Activated CD8-positive, alpha-beta memory T cell treated with anti-CD3 and anti-CD28 coated beads for 4 hours (primary cell): ENCODE results near the gene HSPB9.

Experiments used
- DNase-seq, 2 donors: peaks; one replicate each; pipeline ENCODE4 v3.0.0-alpha.2; 2020; ENCODE audit warnings: low read depth in 2 of 2

HSPB9 gene

DNA sequence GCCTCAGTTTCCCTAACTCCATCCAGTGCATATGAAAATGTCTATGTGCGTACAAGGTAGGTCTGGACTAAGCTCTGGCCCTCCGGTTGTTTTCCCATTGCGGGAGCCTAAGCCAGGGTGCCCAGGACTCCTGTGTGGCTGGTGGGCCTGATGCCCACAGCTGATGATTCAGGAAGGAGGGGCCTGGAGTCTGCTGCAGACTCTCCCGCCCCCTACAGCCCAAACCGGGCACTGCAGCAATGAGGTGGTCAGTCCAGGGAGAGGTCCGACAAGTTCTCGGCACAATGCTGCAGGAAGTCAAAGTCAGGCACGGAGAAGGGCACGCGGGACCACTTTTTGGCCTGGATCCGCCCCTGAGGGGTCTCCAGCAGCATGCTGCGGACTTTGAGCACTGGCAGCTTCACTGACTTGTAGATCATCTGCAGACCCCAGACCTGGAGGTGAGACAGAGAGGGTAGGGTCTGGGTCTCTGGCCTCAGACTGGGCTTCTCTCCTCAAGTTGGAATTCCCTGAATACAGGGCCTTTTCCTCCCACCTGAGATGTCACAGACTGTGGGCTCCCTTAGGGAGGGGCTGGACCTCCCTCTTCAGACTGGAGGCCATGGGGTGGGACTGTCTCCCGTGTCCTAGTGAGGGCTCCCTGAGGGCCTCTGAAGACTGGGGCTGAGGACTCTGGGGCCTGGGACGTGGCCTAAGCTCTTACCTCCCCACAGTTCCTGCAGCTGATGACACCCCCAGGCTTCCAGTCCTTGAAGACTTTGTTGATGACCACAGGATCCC, 20.9 kb upstream of the HSPB9 start:
- peak in 1 of 2 donors; percentile 40 for DNase-seq

DNA sequence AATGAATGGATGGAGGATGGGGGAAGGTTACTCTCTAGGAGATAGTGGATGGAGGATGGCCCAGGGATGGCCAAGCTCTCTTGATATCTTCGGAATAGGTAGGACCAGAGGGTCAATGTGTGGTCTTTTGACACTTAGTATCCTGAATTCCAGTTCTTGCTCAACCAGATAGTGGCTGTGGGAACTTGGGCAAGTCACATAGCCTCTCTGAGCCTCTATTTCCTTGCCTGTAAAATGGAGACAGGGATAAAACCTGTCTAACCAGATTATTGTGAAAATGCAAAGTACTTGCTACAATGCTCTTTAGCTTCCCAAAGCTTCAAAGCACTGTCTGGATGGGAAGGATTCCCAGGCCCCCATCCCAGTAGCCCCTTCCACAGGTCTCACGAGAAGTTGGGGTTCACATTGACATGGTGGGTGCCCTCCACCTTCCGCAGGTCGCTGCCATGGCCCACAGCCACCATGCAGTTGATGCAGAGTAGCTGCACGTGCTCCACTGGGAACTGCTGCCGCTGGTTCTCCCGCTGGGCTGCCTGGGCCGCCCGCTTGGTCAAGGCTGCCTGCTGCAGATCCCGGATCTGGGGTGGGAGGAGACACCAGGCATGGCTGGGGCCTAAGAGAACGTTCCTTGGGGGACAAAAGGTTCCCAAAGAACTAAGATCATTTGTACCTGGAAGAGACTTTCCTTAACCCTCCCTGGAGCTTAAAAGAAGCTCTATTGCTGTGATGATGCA, 19.2 kb upstream of the HSPB9 start:
- DNase-seq, result no peak

DNA sequence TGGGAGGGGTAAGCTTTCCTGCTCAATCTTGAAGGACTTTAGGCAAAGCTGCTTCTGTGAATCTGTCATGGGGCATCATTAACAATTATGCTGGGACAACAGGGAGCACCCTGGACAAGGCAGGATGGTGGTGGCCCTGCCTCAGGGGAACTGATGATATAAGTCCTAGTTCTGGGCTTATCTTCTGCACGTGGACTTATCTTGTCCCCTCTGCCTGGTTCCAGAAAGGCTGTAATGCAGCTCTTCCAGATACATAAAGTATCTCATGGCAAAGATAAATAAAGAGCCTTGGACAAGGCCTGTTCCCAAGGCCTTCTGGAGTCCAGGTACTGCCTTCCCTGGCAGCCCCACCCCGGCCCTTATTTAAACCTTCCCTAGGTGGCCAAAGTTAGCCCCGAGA, 18.3 kb upstream of the HSPB9 start:
- no peak for DNase-seq

DNA sequence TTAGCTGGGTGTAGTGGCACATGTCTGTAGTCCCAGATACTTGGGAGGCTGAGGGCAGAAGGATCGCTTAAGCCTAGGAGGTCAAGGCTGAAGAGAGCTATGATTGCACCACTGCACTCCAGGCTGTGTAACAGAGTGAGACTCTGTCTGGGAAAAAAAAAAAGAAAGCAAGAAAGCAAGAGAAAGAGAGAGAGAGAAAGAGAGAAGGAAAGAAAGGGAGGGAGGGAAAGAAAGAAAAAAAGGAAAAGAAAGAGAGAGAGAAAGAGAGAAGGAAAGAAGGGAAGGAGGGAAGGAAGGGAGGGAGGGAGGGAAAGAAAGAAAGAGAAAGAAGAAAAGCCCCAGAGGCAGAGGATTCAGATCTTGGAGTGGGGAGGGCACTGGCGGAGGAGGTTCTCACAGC, 16.6 kb upstream of the HSPB9 start:
- DNase-seq, result no peak

DNA sequence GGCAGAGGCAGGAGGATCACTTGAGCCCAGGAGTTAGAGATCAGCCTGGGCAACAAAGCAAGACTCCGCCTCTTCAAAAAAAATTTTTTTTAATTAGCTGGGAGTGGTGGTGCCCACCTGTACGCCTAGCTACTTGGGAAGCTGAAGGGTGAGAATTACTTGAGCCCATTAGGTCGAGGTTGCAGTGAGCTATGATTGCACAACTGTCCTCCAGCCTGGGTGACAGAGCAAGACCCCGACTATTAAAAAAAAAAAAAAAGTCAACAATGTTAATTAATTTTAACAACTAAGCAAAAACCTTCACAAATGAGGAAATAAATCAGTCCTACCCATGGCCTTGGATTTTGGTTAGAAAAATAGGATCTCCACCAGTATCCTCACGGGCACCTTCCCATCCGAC, 15.5 kb upstream of the HSPB9 start:
- DNase-seq, result no peak

DNA sequence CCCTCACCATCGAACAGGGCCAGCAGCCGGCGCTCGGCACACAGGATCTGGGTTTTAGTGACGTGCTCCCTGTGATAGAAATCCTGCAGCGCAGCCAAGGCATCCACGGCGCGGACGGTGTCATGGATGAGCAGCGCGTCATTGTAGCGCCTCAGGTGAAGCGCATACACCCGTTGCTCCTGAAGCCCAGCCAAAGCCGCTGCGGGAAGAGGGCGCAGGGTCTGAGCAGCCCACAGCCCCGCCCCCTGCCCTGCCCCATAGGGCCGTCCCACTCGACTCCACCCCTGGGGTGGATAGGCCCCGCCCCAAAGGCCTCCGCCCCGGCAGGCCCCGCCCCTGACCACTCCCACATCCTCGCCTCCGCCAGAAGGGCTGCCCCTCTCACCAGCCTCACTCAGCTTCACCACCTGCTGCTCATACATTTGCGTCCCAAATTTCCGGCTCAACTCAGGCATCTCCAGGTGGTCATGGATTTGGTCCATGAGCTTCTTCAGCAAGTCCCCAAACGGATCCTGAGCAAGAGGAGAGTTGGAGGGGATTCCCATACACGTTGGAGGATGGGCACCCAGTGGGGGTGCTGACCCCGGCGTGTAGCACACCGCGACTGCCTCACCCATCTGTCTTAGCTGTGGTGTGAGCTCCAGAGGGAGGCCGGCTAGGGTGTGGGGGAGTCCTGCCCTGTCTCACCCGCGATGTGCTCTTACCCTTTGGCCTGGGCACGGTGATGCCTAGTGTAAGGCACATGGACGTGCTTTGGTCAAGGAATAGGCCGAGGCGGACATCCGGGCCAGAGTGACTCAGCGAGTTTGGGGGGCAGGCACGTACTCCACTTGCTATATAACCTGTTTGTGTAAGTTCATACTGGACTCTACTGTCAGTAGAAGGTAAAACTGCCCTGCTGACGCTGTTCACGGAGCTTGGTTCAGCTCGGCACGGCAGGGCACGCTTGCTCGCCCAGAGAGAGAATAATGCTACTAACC, 14.7 kb upstream of the HSPB9 start:
- peak; percentile 71 to 88 for DNase-seq

DNA sequence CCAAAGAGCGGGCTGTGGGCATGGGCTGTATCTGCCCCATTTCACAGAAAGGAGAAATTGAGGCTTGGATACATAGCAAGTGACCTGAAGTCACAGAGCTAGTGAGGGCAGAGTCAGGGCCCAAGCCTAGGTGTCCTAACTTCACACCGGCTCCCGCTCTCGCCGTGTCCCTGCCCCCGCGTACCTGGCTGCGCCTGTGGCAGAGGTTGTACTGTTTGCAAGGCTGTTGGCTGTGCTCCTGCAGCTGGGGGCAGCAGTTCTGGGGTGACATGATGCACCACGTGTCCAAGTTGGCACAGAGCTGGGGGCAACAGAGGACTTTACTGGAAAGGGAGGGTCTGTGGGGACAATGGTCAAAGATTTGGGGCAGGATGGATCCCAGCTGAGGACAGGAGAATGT, 13.5 kb upstream of the HSPB9 start:
- DNase-seq, result no peak

DNA sequence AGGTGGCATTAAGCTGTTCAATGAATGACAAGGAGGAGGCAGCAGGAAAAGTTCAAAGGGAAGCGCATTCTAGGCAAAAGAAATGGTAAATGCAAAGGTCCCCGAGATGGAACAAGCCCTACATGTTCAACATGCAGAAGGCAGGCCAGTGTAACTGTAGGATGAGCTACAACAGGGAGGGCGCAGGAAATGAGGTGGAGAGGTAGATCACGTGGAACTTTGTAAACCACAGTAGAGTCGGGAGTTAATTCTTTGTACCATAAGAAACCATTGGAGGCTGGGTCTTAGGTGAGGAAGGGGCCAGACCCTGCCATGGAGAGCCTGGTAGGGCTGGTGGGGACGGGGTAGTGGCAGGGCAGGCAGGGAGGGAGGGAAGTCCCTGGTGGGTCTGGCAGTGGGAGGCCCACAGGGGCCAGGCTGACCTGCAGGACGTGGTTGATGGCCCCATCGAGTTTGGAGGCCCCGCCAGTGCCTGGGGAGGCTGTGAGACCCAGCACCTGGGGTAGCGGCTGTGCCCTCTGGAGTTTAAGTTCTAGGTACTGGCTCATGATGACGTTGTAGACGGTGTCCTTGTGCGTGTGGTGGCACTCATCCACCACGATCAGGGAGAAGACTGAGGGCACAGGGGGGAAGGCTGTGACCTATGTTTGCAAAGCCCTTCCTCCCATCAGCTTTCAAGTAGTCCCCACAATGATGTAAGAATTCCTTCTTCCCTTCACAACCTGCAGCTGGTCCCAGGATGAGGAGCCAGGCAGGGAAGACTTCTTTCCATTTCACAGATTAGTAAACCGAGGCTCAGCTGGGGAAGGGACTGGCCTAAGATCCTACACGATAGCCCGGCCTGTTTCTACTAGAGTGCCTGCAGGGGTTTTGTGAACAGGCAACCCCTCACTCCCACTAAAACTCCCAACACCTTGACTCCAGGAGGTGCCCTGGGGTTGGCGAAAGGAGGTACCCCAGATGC, 12.0 kb upstream of the HSPB9 start:
- DNase-seq, result no peak

DNA sequence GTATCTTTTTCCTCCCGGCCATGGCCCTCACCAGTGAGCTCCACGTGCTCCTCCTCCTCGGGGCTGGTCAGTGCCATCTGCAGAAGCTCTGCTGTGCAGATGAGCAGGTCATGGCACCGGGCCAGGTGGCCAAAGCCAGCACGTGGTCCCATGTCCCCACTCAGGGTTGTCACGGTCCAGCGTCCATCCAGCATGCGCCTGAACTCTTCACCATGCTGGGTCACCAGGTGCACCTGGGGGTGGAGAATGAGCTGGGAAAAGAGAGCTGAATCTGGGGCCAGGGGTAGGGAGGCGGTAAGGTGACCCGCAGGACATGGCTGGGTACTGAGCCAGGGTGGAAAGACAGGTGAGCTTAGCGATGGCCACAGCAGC, 11.4 kb upstream of the HSPB9 start:
- DNase-seq, result no peak

DNA sequence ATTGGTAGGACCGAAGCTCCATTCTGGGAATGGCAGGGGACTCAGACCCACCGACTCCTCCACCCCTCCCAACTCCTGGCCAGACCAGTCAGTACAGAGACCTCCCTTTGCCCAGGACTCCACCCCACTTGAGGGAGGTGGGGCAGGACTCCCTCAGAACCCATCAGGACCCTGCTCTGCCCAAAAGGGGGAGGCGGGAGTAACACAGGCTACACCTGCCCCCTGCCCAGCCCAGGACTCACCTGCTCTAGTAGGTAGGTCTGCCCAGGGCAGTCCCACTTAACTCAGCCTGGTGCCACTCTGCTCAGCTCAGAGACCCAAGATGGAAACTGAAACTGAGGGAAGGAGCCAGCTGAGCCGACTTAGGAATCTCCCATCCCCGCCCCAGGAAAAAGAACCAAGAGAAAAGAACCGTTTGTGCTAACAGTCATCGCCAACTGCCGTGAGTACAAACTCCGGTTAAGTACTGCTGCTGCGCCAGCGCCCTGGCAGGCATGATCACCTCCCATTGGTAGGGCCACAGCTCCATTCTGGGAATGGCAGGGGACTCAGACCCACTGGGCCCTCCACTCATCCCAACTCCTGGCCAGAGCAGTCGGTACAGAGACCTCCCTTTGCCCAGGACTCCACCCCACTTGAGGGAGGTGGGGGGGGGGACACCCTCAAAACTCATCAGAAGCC, 10.6 kb upstream of the HSPB9 start:
- DNase-seq, result no peak

DNA sequence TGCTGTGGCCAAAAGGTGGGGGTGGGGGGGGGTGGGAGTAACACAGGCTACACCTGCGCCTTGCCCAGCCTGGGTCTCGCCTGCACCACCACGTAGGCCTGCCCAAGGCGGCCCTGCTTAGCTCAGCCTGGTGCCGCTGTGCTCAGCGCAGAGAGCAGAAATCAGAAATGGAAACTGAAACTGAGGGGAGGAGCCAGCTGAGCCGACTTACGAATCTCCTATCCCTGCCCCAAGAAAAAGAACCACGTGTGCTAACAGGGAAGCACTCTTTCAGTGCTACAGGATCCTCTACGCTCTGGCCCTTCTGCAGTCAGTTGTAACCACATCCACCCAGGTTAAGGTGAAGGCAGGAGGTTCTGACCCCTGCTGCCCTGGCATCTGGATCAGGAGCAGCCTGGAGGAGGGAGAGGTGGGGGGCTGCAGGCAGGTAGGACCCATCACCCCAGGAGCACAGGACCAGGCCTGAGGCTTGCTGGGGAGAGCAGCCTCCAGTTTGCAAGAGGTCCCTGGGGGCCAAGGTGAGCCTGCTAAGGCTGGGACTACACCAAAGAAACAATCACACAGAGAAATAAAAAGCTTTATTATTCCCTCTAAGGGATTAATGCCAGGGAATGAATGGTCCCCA, 9.9 kb upstream of the HSPB9 start, which contains the start of gene DHX58:
TSS of gene DHX58 (minus strand) at position 163 of the 625 bp plus-strand sequence. CDS start 822 bp downstream, outside the sequence.
- peak; percentile 53 to 70 for DNase-seq

DNA sequence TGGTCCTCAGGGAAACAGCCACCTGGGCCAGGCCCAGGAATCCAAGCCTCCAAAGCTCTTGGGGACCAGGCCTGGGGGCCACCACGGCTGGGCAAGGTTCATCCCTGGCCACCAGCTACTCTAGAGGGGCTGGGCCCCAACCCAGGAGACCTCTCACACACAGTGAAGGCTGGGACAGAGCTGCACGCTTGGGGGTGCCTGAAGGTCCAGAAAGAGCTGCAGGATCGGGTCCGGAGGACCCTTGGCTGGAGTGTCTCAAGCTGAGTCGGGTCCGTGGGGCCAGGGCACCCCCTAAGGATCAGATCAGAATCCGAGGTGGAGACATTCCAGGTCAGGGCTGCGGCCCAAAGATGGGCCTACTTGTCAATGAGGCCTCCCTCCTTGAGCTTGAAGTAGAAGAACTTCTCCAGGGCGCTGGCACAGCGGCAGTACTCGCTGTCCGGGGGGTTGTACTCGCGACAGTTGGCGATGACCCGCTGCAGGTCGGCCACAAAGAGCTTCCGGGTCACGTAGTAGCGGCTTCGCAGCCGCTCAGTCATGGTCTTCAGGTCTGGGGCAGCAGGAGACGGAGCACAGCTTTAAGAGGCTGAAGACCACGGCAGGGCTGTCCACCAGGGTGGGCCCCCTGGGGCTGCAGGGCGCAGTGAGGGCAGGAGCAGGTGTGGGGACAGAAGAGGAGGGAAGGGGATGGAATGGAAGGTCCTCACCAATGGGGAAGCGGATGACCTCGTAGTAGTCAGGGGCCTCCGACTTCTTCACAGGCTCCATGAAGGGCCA, 9.1 kb upstream of the HSPB9 start:
- no peak for DNase-seq

DNA sequence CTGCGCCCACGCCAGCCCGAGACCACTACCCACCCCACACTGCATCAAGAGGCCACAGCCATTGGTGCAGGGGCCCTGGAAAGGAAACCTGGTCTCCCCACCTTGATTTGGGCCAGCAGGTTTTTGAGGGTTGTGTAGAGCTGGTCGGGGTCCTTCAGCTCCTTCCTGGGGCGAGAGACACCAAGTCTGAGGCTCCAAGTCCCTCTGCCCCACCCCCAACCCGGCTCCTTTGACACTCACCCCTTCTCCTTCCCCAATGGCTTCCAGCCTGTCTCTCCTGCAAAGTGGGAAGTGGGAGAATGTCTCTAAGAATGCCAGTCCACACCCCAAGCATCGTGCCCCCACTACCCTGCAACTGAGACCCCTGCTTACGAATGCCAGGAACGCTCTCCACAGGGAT, 8.5 kb upstream of the HSPB9 start:
- DNase-seq, result no peak

DNA sequence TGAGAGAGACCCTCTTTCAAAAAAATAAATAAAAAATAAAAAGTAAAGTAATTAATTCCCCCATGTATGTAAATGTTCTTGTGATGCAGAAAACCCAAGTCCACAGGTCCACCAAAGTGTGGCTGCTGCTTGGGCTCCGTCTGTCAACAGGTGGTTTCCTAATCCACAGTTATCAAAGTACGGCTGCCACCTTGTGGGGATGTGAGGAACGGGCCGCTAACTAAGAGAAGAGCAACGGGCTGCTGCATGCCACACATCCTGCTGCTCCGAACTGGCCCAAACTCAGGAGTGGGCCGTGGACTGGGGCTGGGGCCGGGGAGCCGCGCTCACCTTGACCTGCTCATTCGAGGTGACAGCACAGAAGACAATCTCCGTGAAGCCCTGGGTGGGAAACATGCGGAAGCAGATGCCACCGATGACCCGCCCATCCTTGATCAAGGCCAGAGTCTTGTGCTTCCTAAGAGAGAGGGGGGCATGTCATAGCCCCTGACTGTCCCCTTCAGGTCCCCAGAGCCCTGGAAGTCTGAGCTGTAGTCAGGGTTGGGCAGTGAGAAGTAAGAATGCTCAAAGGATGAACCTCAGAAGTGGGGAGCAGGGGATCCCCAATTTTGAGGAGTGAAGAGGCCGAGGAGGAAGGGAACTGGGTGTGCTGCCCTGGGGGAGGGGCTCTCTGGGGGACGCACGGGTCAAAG, 5.8 kb upstream of the HSPB9 start:
- peak; percentile 64 to 68 for DNase-seq

DNA sequence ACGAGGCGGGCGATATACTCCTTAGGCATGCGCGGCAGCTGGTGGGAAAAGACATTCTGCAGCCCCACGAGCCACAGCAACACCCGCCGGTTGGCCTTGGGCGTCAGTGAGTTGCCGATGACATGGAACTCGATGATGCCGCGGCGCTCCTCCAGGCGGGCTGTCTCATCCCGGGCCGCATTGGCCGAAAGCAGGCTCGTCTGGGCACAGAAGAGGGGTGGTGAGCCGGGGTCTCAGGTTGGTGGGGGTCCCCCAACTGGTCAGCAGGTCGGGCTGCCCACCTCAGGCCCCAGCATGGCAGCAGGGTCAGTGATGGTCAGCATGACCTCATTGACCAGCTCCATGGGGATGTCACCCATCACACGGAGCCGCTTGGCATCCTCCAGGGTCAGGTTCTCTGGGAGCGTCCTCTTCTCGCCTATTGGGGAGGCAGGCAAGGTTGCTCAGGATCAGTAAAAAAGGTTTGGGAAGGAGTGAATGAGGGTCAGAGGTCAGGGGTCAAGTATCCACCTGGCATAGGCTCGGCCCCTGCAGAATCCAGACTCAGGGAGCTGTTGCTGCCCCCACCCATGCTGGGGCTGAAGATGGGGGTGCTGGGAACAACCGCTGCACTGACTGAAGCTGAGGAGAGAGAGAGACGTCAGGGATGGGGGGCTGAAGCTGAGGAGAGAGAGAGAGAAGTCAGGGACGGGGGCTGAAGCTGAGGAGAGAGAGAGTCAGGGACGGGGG, 5.0 kb upstream of the HSPB9 start:
- DNase-seq, result no peak

DNA sequence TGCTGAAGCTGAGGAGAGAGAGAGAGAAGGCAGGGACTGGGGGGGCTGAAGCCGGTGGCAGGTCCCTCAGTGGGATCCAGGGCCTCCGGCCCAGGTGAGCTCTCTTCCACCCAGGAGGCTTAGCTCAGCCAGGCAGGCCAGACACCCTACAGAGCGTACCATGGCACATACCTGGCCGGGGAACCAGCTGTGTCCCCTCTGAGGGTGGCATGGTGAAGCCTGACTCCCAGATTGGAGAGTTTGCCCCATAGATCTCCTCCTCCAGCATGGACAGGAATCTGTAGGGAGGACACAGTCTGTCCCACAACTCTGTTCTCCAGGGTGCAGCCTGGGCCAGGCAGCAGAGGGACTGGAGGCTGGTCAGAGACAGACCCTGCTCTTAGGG, 4.5 kb upstream of the HSPB9 start:
- DNase-seq, result no peak

DNA sequence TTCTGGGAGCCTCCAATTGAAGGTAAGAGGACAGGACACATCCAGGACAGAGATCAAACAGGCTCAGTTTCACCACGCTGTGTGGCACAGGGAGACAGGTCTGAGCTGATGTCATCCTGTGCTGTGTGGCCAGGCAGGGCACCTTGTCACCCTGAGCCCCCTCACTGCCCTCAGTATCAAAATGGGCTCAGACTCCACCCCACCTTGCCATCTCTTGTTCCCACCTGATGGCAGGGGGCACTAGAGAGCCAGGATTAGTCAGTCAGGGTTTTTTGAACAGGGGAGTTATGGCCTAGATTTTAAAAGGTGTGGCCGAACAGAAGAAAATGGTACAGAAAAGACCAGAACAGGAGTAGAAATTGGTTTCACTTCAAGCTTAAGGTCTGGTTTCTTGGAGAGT, 4.1 kb upstream of the HSPB9 start:
- DNase-seq, result no peak

DNA sequence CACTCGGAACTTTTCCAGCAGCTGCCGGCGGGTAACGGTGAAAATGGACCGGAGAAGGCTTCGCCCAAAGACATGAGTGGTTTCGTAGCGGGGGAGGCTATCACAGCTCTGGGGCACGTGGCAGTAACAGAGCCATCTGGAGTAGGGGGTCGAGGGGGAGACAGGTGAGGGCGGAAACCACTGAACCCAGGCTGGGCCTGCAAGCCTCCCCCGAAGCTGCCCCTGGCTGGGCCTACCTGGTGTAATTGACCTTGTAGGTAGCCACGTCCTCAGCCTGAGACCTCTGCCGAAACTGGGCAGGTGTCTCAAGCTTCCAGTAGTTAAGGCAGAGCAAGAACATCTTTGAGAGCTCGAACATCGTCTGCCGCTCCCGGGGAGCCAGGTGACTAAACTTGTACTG, 3.3 kb upstream of the HSPB9 start:
- no peak for DNase-seq
